ENCODE results near the gene GALNT9. TPM values are rescaled to one million over a fixed set of nuclear protein-coding genes. Genes with fewer than 3 reads are reported as not detected.
"Not testable (repeated sequence)": the region's sequence is repeated elsewhere in the genome, so short reads cannot be mapped to it uniquely, and the experiment has no call there.

Gene GALNT9
- total RNA-seq, 2 experiments from 2014 or later, result not detected

GRCh38 chr12:132248453-132249167, 80.8 kb downstream of the GALNT9 start:
- CTCF ChIA-PET, result no interaction called here
- no peaks in the 10 kb centered on the region for H3K36me3 Mint-ChIP-seq

GRCh38 chr12:132247718-132248452, 81.5 kb downstream of the GALNT9 start:
- DNase-seq (no peak), ATAC-seq (no peak)
- H3K4me3 Mint-ChIP-seq, result no peak overlapping the region
- H3K36me3 Mint-ChIP-seq, result no peaks in the 10 kb centered on the region
- CTCF ChIA-PET, result no interaction called here
- no peaks in the 10 kb centered on the region for H3K9me3 Mint-ChIP-seq (ENCODE audit: low read depth)
- no peak overlapping the region for H3K27ac Mint-ChIP-seq
- no peaks in the 10 kb centered on the region for H3K4me1 Mint-ChIP-seq
- no peaks in the 10 kb centered on the region for H3K27me3 Mint-ChIP-seq

More at GRCh38 chr12:132248453-132249167, 80.8 kb downstream of the GALNT9 start:
- Mint-ChIP-seq H3K27ac (no peak overlapping the region), H3K9me3 (ENCODE audit: low read depth) (no peaks in the 10 kb centered on the region), H3K27me3 (no peaks in the 10 kb centered on the region), H3K4me3 (no peak overlapping the region), H3K4me1 (no peaks in the 10 kb centered on the region)
- ATAC-seq, result no peak
- no peak for DNase-seq

GRCh38 chr12:132246997-132247717, 82.2 kb downstream of the GALNT9 start:
- CTCF ChIA-PET, result no interaction called here
- H3K27me3 Mint-ChIP-seq, result no peaks in the 10 kb centered on the region
- no peaks in the 10 kb centered on the region for H3K4me1 Mint-ChIP-seq
- DNase-seq, result no peak
- H3K36me3 Mint-ChIP-seq, result no peaks in the 10 kb centered on the region
- H3K27ac Mint-ChIP-seq, result no peak overlapping the region
- H3K4me3 Mint-ChIP-seq, result no peak overlapping the region
- no peaks in the 10 kb centered on the region for H3K9me3 Mint-ChIP-seq (ENCODE audit: low read depth)
- no peak for ATAC-seq

GRCh38 chr12:132245521-132246101, 83.8 kb downstream of the GALNT9 start:
- no peaks in the 10 kb centered on the region for H3K36me3 Mint-ChIP-seq
- no peaks in the 10 kb centered on the region for H3K9me3 Mint-ChIP-seq (ENCODE audit: low read depth)
- H3K4me3 Mint-ChIP-seq, result no peak overlapping the region
- no peaks in the 10 kb centered on the region for H3K27me3 Mint-ChIP-seq
- no peaks in the 10 kb centered on the region for H3K4me1 Mint-ChIP-seq
- ATAC-seq (no peak), DNase-seq (no peak)
- CTCF ChIA-PET, result no interaction called here
- no peak overlapping the region for H3K27ac Mint-ChIP-seq

- H3K9me3 Mint-ChIP-seq (ENCODE audit: low read depth), result no peaks in the 10 kb centered on the region
- no peaks in the 10 kb centered on the region for H3K36me3 Mint-ChIP-seq
- DNase-seq (no peak), ATAC-seq (no peak)
- H3K27ac Mint-ChIP-seq, result no peak overlapping the region
- no peak overlapping the region for H3K4me3 Mint-ChIP-seq
- H3K4me1 Mint-ChIP-seq, result no peaks in the 10 kb centered on the region
- CTCF ChIA-PET, result no interaction called here
- H3K27me3 Mint-ChIP-seq, result no peaks in the 10 kb centered on the region
Measured at GRCh38 chr12:132244724-132245295, 84.6 kb downstream of the GALNT9 start.

- Mint-ChIP-seq H3K9me3 (ENCODE audit: low read depth) (peaks cover 4% of the 10 kb centered on the region), H3K27ac (no peak overlapping the region), H3K36me3 (no peaks in the 10 kb centered on the region), H3K4me1 (no peaks in the 10 kb centered on the region), H3K27me3 (no peaks in the 10 kb centered on the region), H3K4me3 (no peak overlapping the region)
- ATAC-seq (no peak), DNase-seq (no peak)
- CTCF ChIA-PET, result no interaction called here
Measured at GRCh38 chr12:132243596-132244310, 85.6 kb downstream of the GALNT9 start.

- CTCF ChIA-PET; H3K27ac Mint-ChIP-seq; H3K27me3 Mint-ChIP-seq; DNase-seq; H3K4me1 Mint-ChIP-seq; ATAC-seq; H3K36me3 Mint-ChIP-seq; H3K4me3 Mint-ChIP-seq; H3K9me3 Mint-ChIP-seq (ENCODE audit: low read depth): not testable (repeated sequence)
Measured at GRCh38 chr12:132243171-132243570, 86.2 kb downstream of the GALNT9 start.

- H3K4me1 Mint-ChIP-seq; H3K27ac Mint-ChIP-seq; H3K36me3 Mint-ChIP-seq; H3K27me3 Mint-ChIP-seq; H3K9me3 Mint-ChIP-seq (ENCODE audit: low read depth); CTCF ChIA-PET; H3K4me3 Mint-ChIP-seq; ATAC-seq; DNase-seq: not testable (repeated sequence)
Measured at GRCh38 chr12:132240669-132241007, 88.8 kb downstream of the GALNT9 start.

- Mint-ChIP-seq H3K27me3 (no peaks in the 10 kb centered on the region), H3K36me3 (no peaks in the 10 kb centered on the region), H3K27ac (no peak overlapping the region), H3K4me1 (no peaks in the 10 kb centered on the region), H3K9me3 (ENCODE audit: low read depth) (peaks cover 4% of the 10 kb centered on the region), H3K4me3 (no peak overlapping the region)
- ATAC-seq (no peak), DNase-seq (no peak)
- CTCF ChIA-PET, result no interaction called here
Measured at GRCh38 chr12:132239796-132240668, 89.4 kb downstream of the GALNT9 start.

GRCh38 chr12:132239392-132239791, 90.0 kb downstream of the GALNT9 start:
- no peaks in the 10 kb centered on the region for H3K36me3 Mint-ChIP-seq
- ATAC-seq, result no peak

GRCh38 chr12:132238884-132239283, 90.5 kb downstream of the GALNT9 start:
- H3K4me1 Mint-ChIP-seq, result no peaks in the 10 kb centered on the region
- no peak overlapping the region for H3K27ac Mint-ChIP-seq
- H3K9me3 Mint-ChIP-seq (ENCODE audit: low read depth), result peaks cover 4% of the 10 kb centered on the region
- no peak for DNase-seq
- no peak for ATAC-seq
- no peaks in the 10 kb centered on the region for H3K27me3 Mint-ChIP-seq
- CTCF ChIA-PET, result no interaction called here
- H3K4me3 Mint-ChIP-seq, result no peak overlapping the region
- H3K36me3 Mint-ChIP-seq, result no peaks in the 10 kb centered on the region

More at GRCh38 chr12:132239392-132239791, 90.0 kb downstream of the GALNT9 start:
- Mint-ChIP-seq H3K27me3 (no peaks in the 10 kb centered on the region), H3K9me3 (ENCODE audit: low read depth) (peaks cover 4% of the 10 kb centered on the region), H3K4me1 (no peaks in the 10 kb centered on the region), H3K4me3 (no peak overlapping the region), H3K27ac (no peak overlapping the region)
- DNase-seq, result no peak
- CTCF ChIA-PET, result no interaction called here

- no peak for DNase-seq
- H3K36me3 Mint-ChIP-seq, result no peaks in the 10 kb centered on the region
- CTCF ChIA-PET, result no interaction called here
- peak; percentile 49 for ATAC-seq
- H3K27ac Mint-ChIP-seq, result no peak overlapping the region
- no peak overlapping the region for H3K4me3 Mint-ChIP-seq
- H3K27me3 Mint-ChIP-seq, result no peaks in the 10 kb centered on the region
- H3K4me1 Mint-ChIP-seq, result no peaks in the 10 kb centered on the region
- H3K9me3 Mint-ChIP-seq (ENCODE audit: low read depth), result peaks cover 4% of the 10 kb centered on the region
Measured at GRCh38 chr12:132238488-132238854, 90.9 kb downstream of the GALNT9 start.

Data from activated CD8-positive, alpha-beta memory T cell treated with anti-CD3 and anti-CD28 coated beads, Interleukin-2, amount 10 ng/mL, durations not matched to agents 7 days and 5 days (primary cell).